SK-N-SH (cell line): ENCODE measurements around the gene TSHB. TPM values are rescaled to one million over a fixed set of nuclear protein-coding genes. Genes with fewer than 3 reads are reported as not detected.
A peak's percentile ranks its signal among the peaks of the same experiment; 100 is the strongest.

ENCODE experiments used
- CTCF ChIA-PET: fragments of 300-600, 350-600 bp; formaldehyde crosslinking; extraction: SDS; loops from one replicate; lab custom pipeline; 2021; lab: Yijun Ruan, JAX
- POLR2A ChIA-PET: fragments of 350-600 bp; sonication (Branson Sonifier 250); formaldehyde crosslinking; extraction: SDS; loops from one replicate; lab custom pipeline; 2020; ENCODE audit warnings: antibody characterized with exemption, inconsistent platforms; lab: Yijun Ruan, JAX
- DNase-seq: peaks from one replicate; pipeline ENCODE4 v3.0.0; 2012
- H2AFZ ChIP-seq: fragments of 200-600 bp; sonication (generic); 2 replicates; pipeline ENCODE4 v1.8.1; 2016; ENCODE audit warnings: antibody characterized with exemption, mild to moderate bottlenecking, low read depth
- H3F3A ChIP-seq: fragments of 200-600 bp; sonication (generic); replicated peaks from 2 replicates; pipeline ENCODE3; 2016; ENCODE audit warnings: antibody characterized with exemption, mild to moderate bottlenecking; ENCODE audit not compliant: insufficient read depth
- H3K27ac ChIP-seq, 2 experiments: fragments of 200-500 bp in 1 of 2; fragments of 200-600 bp in 1 of 2; sonication (Bioruptor generic) in 1 of 2; sonication (generic), shearing (Covaris generic) in 1 of 2; 2 replicates each; pipeline versions ENCODE4 v1.5.1 to v1.6.1; 2014 to 2016; ENCODE audit warnings: low read depth in 2 of 2, inconsistent platforms in 1 of 2, low read length in 1 of 2, mild to moderate bottlenecking in 1 of 2, mixed read lengths in 1 of 2
- H3K27me3 ChIP-seq: fragments of 200-600 bp; sonication (generic), shearing (Covaris generic); 2 replicates; pipeline ENCODE4 v1.6.1; 2016; ENCODE audit warnings: mixed run types; ENCODE audit not compliant: insufficient read depth
- H3K36me3 ChIP-seq, 2 experiments: fragments of 200-500 bp in 1 of 2; fragments of 200-600 bp in 1 of 2; sonication (Bioruptor generic) in 1 of 2; sonication (generic) in 1 of 2; replicated peaks in 1 of 2; 2 replicates each; pipeline versions ENCODE3 to v1.5.1; 2014 to 2016; ENCODE audit warnings: low read length in 1 of 2, mild to moderate bottlenecking in 1 of 2; ENCODE audit not compliant: insufficient read depth in 2 of 2, control insufficient read depth in 1 of 2
- H3K4me1 ChIP-seq, 2 experiments: fragments of 200-500 bp in 1 of 2; fragments of 200-600 bp in 1 of 2; sonication (Bioruptor generic) in 1 of 2; sonication (generic), shearing (Covaris generic) in 1 of 2; 2 replicates each; pipeline versions ENCODE4 v1.5.1 to v1.6.1; 2014 to 2016; ENCODE audit warnings: low read depth in 1 of 2, low read length in 1 of 2, mixed run types in 1 of 2; ENCODE audit not compliant: insufficient read depth in 2 of 2, control insufficient read depth in 1 of 2
- H3K4me2 ChIP-seq: fragments of 200-600 bp; sonication (generic), shearing (Covaris generic); 2 replicates; pipeline ENCODE4 v1.6.1; 2017; ENCODE audit warnings: mixed run types
- H3K4me3 ChIP-seq, 2 experiments: fragments of 200-500 bp in 1 of 2; fragments of 200-600 bp in 1 of 2; sonication (Bioruptor generic) in 1 of 2; sonication (generic), shearing (Covaris generic) in 1 of 2; 2 replicates each; pipeline versions ENCODE4 v1.5.1 to v1.8.1; 2014 to 2016; ENCODE audit warnings: low read depth in 2 of 2, inconsistent platforms in 1 of 2, low read length in 1 of 2, mild to moderate bottlenecking in 1 of 2, mixed read lengths in 1 of 2, moderate library complexity in 1 of 2
- H3K79me2 ChIP-seq: fragments of 200-600 bp; sonication (generic); 2 replicates; pipeline ENCODE4 v1.8.1; 2017; ENCODE audit warnings: mild to moderate bottlenecking; ENCODE audit not compliant: insufficient read depth
- H3K9ac ChIP-seq: fragments of 200-600 bp; sonication (generic); 2 replicates; pipeline ENCODE4 v1.6.1; 2017; ENCODE audit warnings: mixed run types
- H3K9me2 ChIP-seq: fragments of 200-600 bp; sonication (generic); 2 replicates; pipeline ENCODE4 v1.6.1; 2017; ENCODE audit warnings: mixed run types
- H3K9me3 ChIP-seq: fragments of 200-600 bp; sonication (generic); 2 replicates; pipeline ENCODE4 v1.6.1; 2017; ENCODE audit warnings: mixed run types, mild to moderate bottlenecking, moderate library complexity
- H4K20me1 ChIP-seq: fragments of 200-600 bp; sonication (generic); 2 replicates; pipeline ENCODE4 v1.6.1; 2017; ENCODE audit warnings: mild to moderate bottlenecking, mixed run types; ENCODE audit not compliant: insufficient read depth
- CHD2 ChIP-seq: fragments of 150-350 bp; IDR thresholded peaks from 2 replicates; pipeline ENCODE4 v1.6.1; 2018; ENCODE audit warnings: low read length; ENCODE audit not compliant: partially characterized antibody
- ELF1 ChIP-seq: IDR thresholded peaks from 2 replicates; pipeline ENCODE4 v1.4.0; 2012
- EP300 ChIP-seq, 2 experiments: IDR thresholded peaks; 2 replicates each; pipeline versions ENCODE4 v1.4.0 to v1.6.1; 2012; ENCODE audit warnings: borderline replicate concordance in 1 of 2, low read depth in 1 of 2, low read length in 1 of 2
- EZH2phosphoT487 ChIP-seq: fragments of 200-600 bp; sonication (generic); IDR thresholded peaks from 2 replicates; pipeline ENCODE4 v1.6.1; 2017; ENCODE audit warnings: low read depth, mixed run types, mild to moderate bottlenecking, antibody characterized with exemption, moderate library complexity, borderline replicate concordance
- JUND ChIP-seq: IDR thresholded peaks from 2 replicates; pipeline ENCODE4 v1.4.0; 2012
- MAX ChIP-seq: IDR thresholded peaks from 2 replicates; pipeline ENCODE4 v1.4.0; 2012; ENCODE audit warnings: low read depth
- MEF2A ChIP-seq: IDR thresholded peaks from 2 replicates; pipeline ENCODE4 v1.4.0; 2012; ENCODE audit warnings: low read depth, borderline replicate concordance
- NFIC ChIP-seq: IDR thresholded peaks from 2 replicates; pipeline ENCODE4 v1.4.0; 2012; ENCODE audit warnings: borderline replicate concordance
- NRF1 ChIP-seq: IDR thresholded peaks from 2 replicates; pipeline ENCODE4 v1.6.1; 2012; ENCODE audit warnings: low read depth, mild to moderate bottlenecking, low read length
- POLR2AphosphoS5 ChIP-seq: IDR thresholded peaks from 2 replicates; pipeline ENCODE4 v1.6.1; 2012; ENCODE audit warnings: low read depth, low read length
- RAD21 ChIP-seq: IDR thresholded peaks from 2 replicates; pipeline ENCODE4 v1.6.1; 2012; ENCODE audit warnings: mild to moderate bottlenecking, low read length
- REST ChIP-seq: IDR thresholded peaks from 2 replicates; pipeline ENCODE4 v1.6.1; 2012; ENCODE audit warnings: mild to moderate bottlenecking, low read depth, low read length, moderate library complexity
- RFX5 ChIP-seq: IDR thresholded peaks from 2 replicates; pipeline ENCODE4 v1.6.1; 2012; ENCODE audit warnings: mild to moderate bottlenecking, improper control_type of control experiment, low read length
- RXRA ChIP-seq: IDR thresholded peaks from 2 replicates; pipeline ENCODE4 v1.4.0; 2012; ENCODE audit warnings: low read depth, mild to moderate bottlenecking, borderline replicate concordance
- ZBTB33 ChIP-seq: IDR thresholded peaks from 2 replicates; pipeline ENCODE4 v1.4.0; 2012; ENCODE audit warnings: low read depth, borderline replicate concordance
- WGBS: methylation state at CpG from one replicate; pipeline ENCODE4 v1.1.6; 2017; ENCODE audit warnings: low lambda C conversion rate; 5-methylcytosine and 5-hydroxymethylcytosine counted together
- polyA plus RNA-seq, 3 experiments: library from polyadenylated mRNA; depleted of rRNA; stranded (reverse); fragments of >200 nt; gene quantifications; 2 replicates each; pipeline ENCODE4 v1.2.3, GENCODE V29; 2012
- TF ChIP-seq, protein P1 (sequence below): fragments of 150-350 bp; IDR thresholded peaks from 2 replicates; pipeline ENCODE4 v1.6.1; 2017; ENCODE audit warnings: antibody characterized with exemption, low read length, low read depth, borderline replicate concordance

TSHB gene
- polyA plus RNA-seq, 1 of the 3 experiments (the other 2 are of a cell fraction) = not detected

- POLR2A ChIA-PET = no interaction called here
- no peak for DNase-seq
- Histone ChIP-seq H3K79me2 (no peaks in the 10 kb centered on the region), H3F3A (peaks cover 22% of the 10 kb centered on the region), H3K4me2 (no peak overlapping the region), H3K27ac (no peak overlapping the region), H2AFZ (no peak overlapping the region), H4K20me1 (no peaks in the 10 kb centered on the region; the same call in 1 of the 2 replicates), H3K27me3 (no peaks in the 10 kb centered on the region), H3K9ac (no peak overlapping the region), H3K4me3 (no peak overlapping the region), H3K36me3 (no peaks in the 10 kb centered on the region), H3K9me2 (no peaks in the 10 kb centered on the region), H3K4me1 (peaks cover 11 to 12% of the 10 kb centered on the region in 2 experiments; a peak in 2 of 4 replicates), H3K9me3 (no peaks in the 10 kb centered on the region)
- TF ChIP-seq REST = peak; percentile 88
- no peak for TF ChIP-seq ELF1
- TF ChIP-seq NRF1 = no peak
- TF ChIP-seq MEF2A = no peak
- CTCF ChIA-PET = no interaction called here
- 63% methylated on average over 4 of the region's 4 CpGs for WGBS
Measured at GRCh38 chr1:115060501-115060900, 30.9 kb downstream of the TSHB start.

DNA sequence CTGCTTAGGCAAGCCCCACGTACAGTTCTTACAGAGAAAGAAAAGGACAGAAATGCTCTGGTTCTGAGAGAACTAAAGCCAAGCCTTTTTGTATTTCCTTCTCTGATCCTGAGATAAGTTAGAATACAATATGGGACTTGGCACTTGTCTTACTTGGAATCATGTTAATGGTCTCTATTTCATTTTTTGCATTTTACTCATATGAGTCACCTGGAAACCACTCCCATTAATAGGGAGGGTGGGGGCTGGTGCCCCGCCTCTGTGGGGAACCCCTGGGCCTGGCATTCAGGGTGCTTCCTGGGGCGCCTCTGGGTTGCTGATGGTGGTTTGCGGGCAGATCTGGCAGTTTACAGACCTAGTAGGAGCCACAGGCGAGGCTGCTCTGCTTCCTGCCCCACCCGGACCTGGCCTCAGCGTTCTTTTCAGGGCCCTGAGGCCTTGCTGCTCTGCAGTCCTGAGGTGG is 32.9 kb downstream of the TSHB start:
- peak overlapping the region; percentile 55; the same call in 1 of the 2 replicates for H3K9ac ChIP-seq
- DNase-seq = no peak
- no peaks in the 10 kb centered on the region for H3K36me3 ChIP-seq
- H3K79me2 ChIP-seq = no peaks in the 10 kb centered on the region
- H3K27me3 ChIP-seq = no peaks in the 10 kb centered on the region
- peak overlapping the region; percentile 54 for H3K4me2 ChIP-seq
- H3K9me2 ChIP-seq = no peaks in the 10 kb centered on the region
- ChIA-PET CTCF (interaction anchor here (1.1 to 1.2 kb wide), 2 partner anchors 10 to 50 kb away, joined by 3 to 5 read pairs; no protein-coding TSS in a partner anchor), POLR2A (no interaction called here)
- WGBS = 33% methylated on average over 6 of the region's 7 CpGs
- no peaks in the 10 kb centered on the region for H3K9me3 ChIP-seq
- 0 out of 2 replicates have a peak overlapping the region, but pooled peaks have one; percentile 48 for H2AFZ ChIP-seq
- H3K4me3 ChIP-seq = no peak overlapping the region
- peak overlapping the region; percentile 26 to 87; a peak in 3 of 4 replicates for H3K27ac ChIP-seq
- H3F3A ChIP-seq = peaks cover 22% of the 10 kb centered on the region
- peaks cover 11 to 12% of the 10 kb centered on the region in 2 experiments; a peak in 2 of 4 replicates for H3K4me1 ChIP-seq
- no peaks in the 10 kb centered on the region; the same call in 1 of the 2 replicates for H4K20me1 ChIP-seq
- TF ChIP-seq MAX (no peak), ZBTB33 (peak; percentile 60; the same call in 1 of the 2 replicates), POLR2AphosphoS5 (peak; percentile 41; the same call in 1 of the 2 replicates), CHD2 (no peak), JUND (peak; percentile 90), RAD21 (no peak), RXRA (peak; percentile 55; the same call in 1 of the 2 replicates), RFX5 (no peak), NFIC (peak; percentile 87), EZH2phosphoT487 (no peak), REST (0 out of 2 replicates have a peak, but pooled peaks have one; percentile 43), EP300 (IDR thresholded peaks at IDR 0.05; ENCODE audit: borderline replicate concordance in 1 of 2, low read depth in 1 of 2, low read length in 1 of 2) (peak in 1 of 2 experiments; percentile 82; a peak in 1 of 4 replicates)
- TF ChIP-seq, protein P1, sequence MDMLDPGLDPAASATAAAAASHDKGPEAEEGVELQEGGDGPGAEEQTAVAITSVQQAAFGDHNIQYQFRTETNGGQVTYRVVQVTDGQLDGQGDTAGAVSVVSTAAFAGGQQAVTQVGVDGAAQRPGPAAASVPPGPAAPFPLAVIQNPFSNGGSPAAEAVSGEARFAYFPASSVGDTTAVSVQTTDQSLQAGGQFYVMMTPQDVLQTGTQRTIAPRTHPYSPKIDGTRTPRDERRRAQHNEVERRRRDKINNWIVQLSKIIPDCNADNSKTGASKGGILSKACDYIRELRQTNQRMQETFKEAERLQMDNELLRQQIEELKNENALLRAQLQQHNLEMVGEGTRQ = no peak
